Lower leg skin (tissue), 4 donors: Measurements from ENCODE around the gene IL17RC. TPM values are rescaled to one million over a fixed set of nuclear protein-coding genes. Genes with fewer than 3 reads are reported as not detected.

Experiments
- DNase-seq, 2 donors: peaks; one replicate each; pipeline ENCODE4 v3.0.0-alpha.2; 2019; ENCODE audit warnings: low spot score in 2 of 2
- H3K4me3 ChIP-seq: fragments of 200-600 bp; sonication (generic); 2 replicates; pipeline ENCODE4 v1.5.1; 2017; ENCODE audit warnings: mild to moderate bottlenecking, low read depth; ENCODE audit not compliant: poor library complexity, severe bottlenecking
- POLR2A ChIP-seq, 2 donors: fragments of 450-650 bp; IDR thresholded peaks; one replicate each; pipeline ENCODE4 v1.6.1; 2016 to 2017; ENCODE audit warnings: antibody characterized with exemption in 2 of 2, mild to moderate bottlenecking in 1 of 2, moderate library complexity in 1 of 2
- WGBS, 2 donors: methylation state at CpG; one replicate each; pipeline ENCODE4 v1.1.5; 2018; 5-methylcytosine and 5-hydroxymethylcytosine counted together
- intact Hi-C: fragments of 100-400 bp; cut with DNase I; formaldehyde crosslinking; loops from one replicate; pipeline ENCODE4 v1.15.0; 2023; ENCODE audit warnings: low total_unique reads
- total RNA-seq, 4 donors: library from RNA; depleted of rRNA; stranded (reverse); fragments of >200 nt; gene quantifications; one replicate each; pipeline ENCODE4 v1.1.0, GENCODE V29; 2016
- TF ChIP-seq, protein P1 (sequence below), 3 donors: fragments of 450-650 bp; IDR thresholded peaks; one replicate each; pipeline ENCODE4 v1.5.1; 2016; ENCODE audit warnings: antibody characterized with exemption in 3 of 3, mild to moderate bottlenecking in 3 of 3, moderate library complexity in 2 of 3

The IL17RC gene
- total RNA-seq, 4 donors from 2014 or later, result 95.5 to 155 (median 113) TPM

GRCh38 chr3:9903904-9904303 lies 13.0 kb upstream of the IL17RC start:
- DNase-seq, result no peak
- TF ChIP-seq, protein P1, sequence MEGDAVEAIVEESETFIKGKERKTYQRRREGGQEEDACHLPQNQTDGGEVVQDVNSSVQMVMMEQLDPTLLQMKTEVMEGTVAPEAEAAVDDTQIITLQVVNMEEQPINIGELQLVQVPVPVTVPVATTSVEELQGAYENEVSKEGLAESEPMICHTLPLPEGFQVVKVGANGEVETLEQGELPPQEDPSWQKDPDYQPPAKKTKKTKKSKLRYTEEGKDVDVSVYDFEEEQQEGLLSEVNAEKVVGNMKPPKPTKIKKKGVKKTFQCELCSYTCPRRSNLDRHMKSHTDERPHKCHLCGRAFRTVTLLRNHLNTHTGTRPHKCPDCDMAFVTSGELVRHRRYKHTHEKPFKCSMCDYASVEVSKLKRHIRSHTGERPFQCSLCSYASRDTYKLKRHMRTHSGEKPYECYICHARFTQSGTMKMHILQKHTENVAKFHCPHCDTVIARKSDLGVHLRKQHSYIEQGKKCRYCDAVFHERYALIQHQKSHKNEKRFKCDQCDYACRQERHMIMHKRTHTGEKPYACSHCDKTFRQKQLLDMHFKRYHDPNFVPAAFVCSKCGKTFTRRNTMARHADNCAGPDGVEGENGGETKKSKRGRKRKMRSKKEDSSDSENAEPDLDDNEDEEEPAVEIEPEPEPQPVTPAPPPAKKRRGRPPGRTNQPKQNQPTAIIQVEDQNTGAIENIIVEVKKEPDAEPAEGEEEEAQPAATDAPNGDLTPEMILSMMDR (IDR thresholded peaks at IDR 0.05), result no peak
- no peak for TF ChIP-seq POLR2A (IDR thresholded peaks at IDR 0.05)
- 59 to 76% methylated on average over 4 of the region's 4 CpGs for WGBS, 2 donors
- intact Hi-C loops, result no loop called here
- H3K4me3 ChIP-seq, result no peak overlapping the region

- intact Hi-C loops, result no loop called here
Observed at GRCh38 chr3:9906480-9906879, 10.4 kb upstream of the IL17RC start.

GRCh38 chr3:9908286-9908685 lies 8.6 kb upstream of the IL17RC start:
- intact Hi-C loops, result no loop called here
- TF ChIP-seq, protein P1 (IDR thresholded peaks at IDR 0.05), result no peak
- TF ChIP-seq POLR2A (IDR thresholded peaks at IDR 0.05), result no peak
- DNase-seq, result no peak
- 77 to 80% methylated on average over 3 of the region's 3 CpGs for WGBS, 2 donors
- no peak overlapping the region for H3K4me3 ChIP-seq

More at GRCh38 chr3:9906480-9906879, 10.4 kb upstream of the IL17RC start:
- TF ChIP-seq, protein P1 (IDR thresholded peaks at IDR 0.05), result no peak
- no peak for TF ChIP-seq POLR2A (IDR thresholded peaks at IDR 0.05)
- 76 to 80% methylated on average over 5 of the region's 5 CpGs for WGBS, 2 donors
- DNase-seq, result no peak
- H3K4me3 ChIP-seq, result no peak overlapping the region

GRCh38 chr3:9909221-9910013 lies 7.5 kb upstream of the IL17RC start:
- 68 to 79% methylated on average over 7 of the region's 7 CpGs for WGBS, 2 donors
- intact Hi-C loops, result loop anchor here (10.0 kb wide), 1 partner anchor 55 kb away; no protein-coding TSS in a partner anchor
- TF ChIP-seq, protein P1 (IDR thresholded peaks at IDR 0.05), result no peak
- TF ChIP-seq POLR2A (IDR thresholded peaks at IDR 0.05), result no peak

DNA sequence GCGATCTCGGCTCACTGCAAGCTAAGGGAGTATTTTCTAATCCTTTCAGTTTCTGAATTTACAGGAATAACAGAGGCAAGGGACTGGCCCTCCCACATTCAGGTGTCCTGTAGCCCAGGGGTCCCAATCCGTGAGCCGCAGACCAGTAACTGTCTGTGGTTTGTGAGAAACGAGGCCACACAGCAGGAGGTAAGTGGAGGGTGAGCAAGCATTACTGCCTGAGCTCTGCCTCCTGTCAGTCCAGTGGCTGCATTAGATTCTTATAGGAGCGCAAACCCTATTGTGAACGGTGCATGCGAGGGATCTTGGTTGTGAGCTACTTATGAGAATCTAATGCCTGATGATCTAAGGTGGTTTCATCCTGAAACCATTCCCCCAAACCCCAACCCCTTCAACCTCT lies 5.0 kb upstream of the IL17RC start:
- intact Hi-C loops, result loop anchor here (10.0 kb wide), 1 partner anchor 57 kb away; no protein-coding TSS in a partner anchor
- no peak overlapping the region for H3K4me3 ChIP-seq
- no peak for TF ChIP-seq POLR2A (IDR thresholded peaks at IDR 0.05)
- TF ChIP-seq, protein P1 (IDR thresholded peaks at IDR 0.05), result no peak
- 83 to 85% methylated on average over 8 of the region's 8 CpGs for WGBS, 2 donors
- DNase-seq, result no peak

More at GRCh38 chr3:9909221-9910013, 7.5 kb upstream of the IL17RC start:
- DNase-seq, result no peak
- no peak overlapping the region for H3K4me3 ChIP-seq
